DMS79 (cell line): Measurements from ENCODE around the gene EVL.
"Not testable (repeated sequence)": the region's sequence is repeated elsewhere in the genome, so short reads cannot be mapped to it uniquely, and the experiment has no call there.

ENCODE experiments used
- DNase-seq: peaks from one replicate; lab custom pipeline; 2025; lab: John Stamatoyannopoulos, UW

EVL gene

GRCh38 chr14:100147691-100148464 is 82.7 kb downstream of the EVL start:
- DNase-seq = no peak

- no peak for DNase-seq
Observed at GRCh38 chr14:100148837-100149731, 83.9 kb downstream of the EVL start.

GRCh38 chr14:100149851-100150611 is 84.8 kb downstream of the EVL start:
- peak; percentile 89 for DNase-seq

GRCh38 chr14:100150932-100151587 is 85.8 kb downstream of the EVL start:
- DNase-seq = peak; percentile 20

- DNase-seq = no peak
Observed at GRCh38 chr14:100152091-100152490, 86.9 kb downstream of the EVL start.

GRCh38 chr14:100153560-100153959 is 88.3 kb downstream of the EVL start:
- DNase-seq = no peak

GRCh38 chr14:100155049-100155621 is 89.9 kb downstream of the EVL start:
- peak; percentile 88 for DNase-seq

GRCh38 chr14:100155756-100156616 is 90.8 kb downstream of the EVL start:
- peak; percentile 80 for DNase-seq

- DNase-seq = no peak
Observed at GRCh38 chr14:100156776-100157175, 91.6 kb downstream of the EVL start.

GRCh38 chr14:100157548-100158232 is 92.5 kb downstream of the EVL start:
- not testable (repeated sequence) for DNase-seq

- DNase-seq = peak; percentile 29
Observed at GRCh38 chr14:100158566-100159093, 93.4 kb downstream of the EVL start.

GRCh38 chr14:100159094-100159864 is 94.1 kb downstream of the EVL start, which contains the start of gene DEGS2:
TSS of gene DEGS2 (minus strand) at chr14:100159645. CDS start at chr14:100159587, 58 bp downstream.
- DNase-seq = peak; percentile 77

GRCh38 chr14:100159865-100160533 is 94.8 kb downstream of the EVL start:
- no peak for DNase-seq

GRCh38 chr14:100160534-100160916 is 95.3 kb downstream of the EVL start:
- DNase-seq = no peak

- DNase-seq = no peak
Observed at GRCh38 chr14:100165376-100165775, 100.2 kb downstream of the EVL start.

GRCh38 chr14:100165831-100166440 is 100.7 kb downstream of the EVL start:
- no peak for DNase-seq

GRCh38 chr14:100168506-100168905 is 103.3 kb downstream of the EVL start:
- DNase-seq = no peak

GRCh38 chr14:100170880-100171279 is 105.7 kb downstream of the EVL start:
- DNase-seq = no peak
